HG03469 (cell line): ENCODE measurements around the gene WHRN.
A peak's percentile ranks its signal among the peaks of the same experiment; 100 is the strongest.

Experiments used
- ATAC-seq: cut with Tn5 transposase; IDR thresholded peaks from one replicate; pipeline ENCODE4 v1.9.1; 2021; ENCODE audit warnings: mild to moderate bottlenecking, moderate library complexity, moderate number of reproducible peaks; ENCODE audit not compliant: unreplicated experiment

WHRN gene

GRCh38 chr9:114386361-114386885 is 118.8 kb downstream of the WHRN start:
- ATAC-seq: no peak

GRCh38 chr9:114385397-114386181 is 119.7 kb downstream of the WHRN start:
- ATAC-seq: peak; percentile 75

GRCh38 chr9:114384836-114385396 is 120.4 kb downstream of the WHRN start:
- no peak for ATAC-seq

- no peak for ATAC-seq
Measured at GRCh38 chr9:114384341-114384740, 120.9 kb downstream of the WHRN start.

- ATAC-seq: no peak
Measured at GRCh38 chr9:114383521-114384231, 121.6 kb downstream of the WHRN start.

- ATAC-seq: no peak
Measured at GRCh38 chr9:114382699-114383520, 122.4 kb downstream of the WHRN start.

GRCh38 chr9:114378883-114379282 is 126.4 kb downstream of the WHRN start:
- ATAC-seq: no peak

GRCh38 chr9:114378016-114378415 is 127.3 kb downstream of the WHRN start:
- ATAC-seq: no peak

- ATAC-seq: no peak
Measured at GRCh38 chr9:114376586-114377445, 128.5 kb downstream of the WHRN start.

- ATAC-seq: no peak
Measured at GRCh38 chr9:114375386-114376175, 129.7 kb downstream of the WHRN start.

- no peak for ATAC-seq
Measured at GRCh38 chr9:114374936-114375335, 130.3 kb downstream of the WHRN start.

- no peak for ATAC-seq
Measured at GRCh38 chr9:114373960-114374730, 131.1 kb downstream of the WHRN start.

- ATAC-seq: peak; percentile 89
Measured at GRCh38 chr9:114372921-114373448, 132.3 kb downstream of the WHRN start.

- ATAC-seq: no peak
Measured at GRCh38 chr9:114371973-114372917, 133.0 kb downstream of the WHRN start.

- ATAC-seq: no peak
Measured at GRCh38 chr9:114371343-114371944, 133.8 kb downstream of the WHRN start.

GRCh38 chr9:114370968-114371320 is 134.3 kb downstream of the WHRN start:
- no peak for ATAC-seq
